ENCODE data around the gene DUSP11.
"Not testable (repeated sequence)": the region's sequence is repeated elsewhere in the genome, so short reads cannot be mapped to it uniquely, and the experiment has no call there.

Gene DUSP11

GRCh38 chr2:73770725-73771124 is 9.2 kb downstream of the DUSP11 start:
- DNase-seq, result no peak

GRCh38 chr2:73766994-73767393 is 12.9 kb downstream of the DUSP11 start:
- no peak for DNase-seq

GRCh38 chr2:73766349-73766748 is 13.6 kb downstream of the DUSP11 start:
- DNase-seq, result no peak

- no peak for DNase-seq
Observed at GRCh38 chr2:73764945-73765344, 15.0 kb downstream of the DUSP11 start.

GRCh38 chr2:73762571-73762970 is 17.3 kb downstream of the DUSP11 start:
- no peak for DNase-seq

GRCh38 chr2:73759904-73760303 is 20.0 kb downstream of the DUSP11 start:
- no peak for DNase-seq

- DNase-seq, result no peak
Observed at GRCh38 chr2:73759285-73759764, 20.6 kb downstream of the DUSP11 start.

- not testable (repeated sequence) for DNase-seq
Observed at GRCh38 chr2:73754332-73754731, 25.6 kb downstream of the DUSP11 start.

GRCh38 chr2:73749314-73749713 is 30.6 kb downstream of the DUSP11 start:
- DNase-seq, result no peak

GRCh38 chr2:73746877-73747208 is 33.1 kb downstream of the DUSP11 start:
- no peak for DNase-seq

- no peak for DNase-seq
Observed at GRCh38 chr2:73746015-73746876, 33.7 kb downstream of the DUSP11 start.

GRCh38 chr2:73740767-73741166 is 39.1 kb downstream of the DUSP11 start:
- no peak for DNase-seq

GRCh38 chr2:73739101-73739500 is 40.8 kb downstream of the DUSP11 start:
- no peak for DNase-seq

GRCh38 chr2:73736855-73737779 is 42.8 kb downstream of the DUSP11 start, which contains the start of gene TPRKB:
TPRKB (minus strand) TSS chr2:73737345; CDS start chr2:73734569, 2,776 bp downstream.
- peak; percentile 96 for DNase-seq

- no peak for DNase-seq
Observed at GRCh38 chr2:73736378-73736777, 43.5 kb downstream of the DUSP11 start.

- DNase-seq, result no peak
Observed at GRCh38 chr2:73730810-73731209, 49.1 kb downstream of the DUSP11 start.

GRCh38 chr2:73728711-73729110 is 51.2 kb downstream of the DUSP11 start:
- no peak for DNase-seq

GRCh38 chr2:73728043-73728442 is 51.9 kb downstream of the DUSP11 start:
- no peak for DNase-seq

GRCh38 chr2:73726657-73727056 is 53.2 kb downstream of the DUSP11 start:
- DNase-seq, result not testable (repeated sequence)

GRCh38 chr2:73718851-73719621 is 60.9 kb downstream of the DUSP11 start:
- DNase-seq, result no peak

GRCh38 chr2:73718421-73718820 is 61.5 kb downstream of the DUSP11 start:
- no peak for DNase-seq

GRCh38 chr2:73717695-73718094 is 62.2 kb downstream of the DUSP11 start:
- DNase-seq, result not testable (repeated sequence)

- DNase-seq, result no peak
Observed at GRCh38 chr2:73717251-73717606, 62.7 kb downstream of the DUSP11 start.

Data from NCI-H774 (cell line).